H1 (cell line): ENCODE results near the gene PLCL1. TPM values are rescaled to one million over a fixed set of nuclear protein-coding genes. Genes with fewer than 3 reads are reported as not detected.

Experiments
- KDM1A ChIP-seq: fragments of 200-600, 300-600 bp; sonication (generic); IDR thresholded peaks from 2 replicates; pipeline ENCODE4 v1.7.1; 2016; ENCODE audit warnings: mild to moderate bottlenecking, low read length, borderline replicate concordance
- SIN3A ChIP-seq, 2 experiments: IDR thresholded peaks in 1 of 2; conservative IDR thresholded peaks in 1 of 2; 2 replicates each; pipeline ENCODE4 v1.6.1; 2011 to 2012; ENCODE audit warnings: low read length in 2 of 2, improper control_type of control experiment in 1 of 2, low read depth in 1 of 2, mild to moderate bottlenecking in 1 of 2
- TAF7 ChIP-seq: optimal IDR thresholded peaks from 2 replicates; pipeline ENCODE3; 2011; ENCODE audit warnings: low read depth, mild to moderate bottlenecking, inconsistent platforms, low read length, moderate library complexity, borderline replicate concordance
- polyA plus RNA-seq, 7 experiments: library from polyadenylated mRNA; depleted of rRNA in 3 of 7; stranded (reverse) in 5 of 7; unstranded in 2 of 7; fragments of >200 nt in 5 of 7; fragments of 200-250 nt in 2 of 7; gene quantifications; 1 replicate in 5 of 7; 2 replicates in 1 of 7; 4 replicates in 1 of 7; pipeline versions ENCODE4 v1.2.1 to v1.2.3, GENCODE V29; 2011 to 2013; ENCODE audit warnings: missing spikeins in 2 of 7, mixed read lengths in 2 of 7
- total RNA-seq: library from RNA; stranded (reverse); fragmentation: NEBNext Ultra II Directional; extraction: Animal tissue kit (Norgen Biotek cat#: 25700); gene quantifications from 2 replicates; pipeline ENCODE4 v1.2.1, GENCODE V29; 2021
- TF ChIP-seq, protein P1 (sequence below): IDR thresholded peaks from 2 replicates; pipeline ENCODE4 v1.6.1; 2011; ENCODE audit warnings: low read length, improper control_type of control experiment
- TF ChIP-seq, protein P2 (sequence below): IDR thresholded peaks from 2 replicates; pipeline ENCODE4 v1.6.1; 2012; ENCODE audit warnings: inconsistent platforms

The PLCL1 gene
- total and polyA plus RNA-seq, 2 of the 8 experiments (the other 6 are each of a cell fraction or from before 2014, with no cell fraction given), result not detected

DNA sequence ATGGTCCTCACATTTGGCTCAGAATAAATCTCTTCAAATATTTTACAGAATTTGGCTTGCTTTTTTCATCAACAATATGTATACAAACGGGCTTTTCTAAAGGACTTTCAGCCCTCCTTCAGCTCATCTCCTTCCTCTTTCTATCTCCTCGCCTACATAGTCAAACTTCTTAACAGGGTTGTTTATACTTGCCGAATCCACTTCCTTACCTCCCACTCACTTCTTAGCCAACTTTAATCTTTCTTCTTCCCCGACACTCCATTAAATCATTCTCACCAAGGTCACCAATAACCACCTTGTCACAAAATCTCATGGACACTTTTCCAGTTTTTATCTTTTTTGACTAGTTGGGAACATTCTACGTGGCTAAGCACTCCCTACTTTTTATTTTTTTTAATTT lies 325.2 kb downstream of the PLCL1 start (continued):
- TF ChIP-seq SIN3A (conservative IDR thresholded peaks at IDR 0.05 in 1 of 2, IDR thresholded peaks at IDR 0.05 in 1 of 2; ENCODE audit: low read depth in 1 of 2, low read length in 2 of 2), result no peak
- no peak for TF ChIP-seq KDM1A
- TF ChIP-seq TAF7, result no peak
- TF ChIP-seq, protein P1, sequence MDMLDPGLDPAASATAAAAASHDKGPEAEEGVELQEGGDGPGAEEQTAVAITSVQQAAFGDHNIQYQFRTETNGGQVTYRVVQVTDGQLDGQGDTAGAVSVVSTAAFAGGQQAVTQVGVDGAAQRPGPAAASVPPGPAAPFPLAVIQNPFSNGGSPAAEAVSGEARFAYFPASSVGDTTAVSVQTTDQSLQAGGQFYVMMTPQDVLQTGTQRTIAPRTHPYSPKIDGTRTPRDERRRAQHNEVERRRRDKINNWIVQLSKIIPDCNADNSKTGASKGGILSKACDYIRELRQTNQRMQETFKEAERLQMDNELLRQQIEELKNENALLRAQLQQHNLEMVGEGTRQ, result no peak
- TF ChIP-seq, protein P2, sequence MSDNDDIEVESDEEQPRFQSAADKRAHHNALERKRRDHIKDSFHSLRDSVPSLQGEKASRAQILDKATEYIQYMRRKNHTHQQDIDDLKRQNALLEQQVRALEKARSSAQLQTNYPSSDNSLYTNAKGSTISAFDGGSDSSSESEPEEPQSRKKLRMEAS, result no peak
